Keratinocyte (primary cell): ENCODE data around the gene FRAS1. TPM values are rescaled to one million over a fixed set of nuclear protein-coding genes. Genes with fewer than 3 reads are reported as not detected.

Source experiments
- DNase-seq: peaks from one replicate; pipeline ENCODE4 v3.0.0-alpha.2; 2011; ENCODE audit warnings: low read depth, missing footprints, low spot score
- FAIRE-seq: peaks from 2 replicates; lab custom pipeline; 2011; peaks lifted over from hg19 to GRCh38; lab: Jason Lieb, UNC
- H2AFZ ChIP-seq: 2 replicates; pipeline ENCODE4 v1.6.0; 2012; ENCODE audit warnings: low read length, control low read depth, inconsistent platforms; ENCODE audit not compliant: control insufficient read depth
- H3K27ac ChIP-seq: 2 replicates; pipeline ENCODE4 v1.5.1; 2011; ENCODE audit warnings: low read length; ENCODE audit not compliant: control insufficient read depth, insufficient read depth
- H3K27me3 ChIP-seq: 3 replicates; pipeline ENCODE4 v1.6.0; 2011; ENCODE audit warnings: low read length; ENCODE audit not compliant: control insufficient read depth, insufficient read depth; ENCODE audit errors: extremely low read depth
- H3K36me3 ChIP-seq, 2 experiments: 2 replicates in 1 of 2; 3 replicates in 1 of 2; pipeline ENCODE4 v1.5.1; 2011; ENCODE audit warnings: low read length in 2 of 2, mild to moderate bottlenecking in 1 of 2; ENCODE audit not compliant: control insufficient read depth in 2 of 2, insufficient read depth in 2 of 2; ENCODE audit errors: extremely low read depth in 1 of 2
- H3K4me1 ChIP-seq: 3 replicates; pipeline ENCODE4 v1.5.1; 2011; ENCODE audit warnings: low read length; ENCODE audit not compliant: control insufficient read depth, insufficient read depth; ENCODE audit errors: extremely low read depth
- H3K4me2 ChIP-seq: 3 replicates; pipeline ENCODE4 v1.6.0; 2011; ENCODE audit warnings: low read depth, low read length; ENCODE audit not compliant: control insufficient read depth, insufficient read depth; ENCODE audit errors: extremely low read depth
- H3K4me3 ChIP-seq, 3 experiments: fragments of 200-600 bp in 1 of 3; sonication (generic) in 1 of 3; 2 replicates in 2 of 3; 3 replicates in 1 of 3; pipeline ENCODE4 v1.5.1; 2011 to 2016; ENCODE audit warnings: low read length in 3 of 3, mild to moderate bottlenecking in 3 of 3, control low read depth in 2 of 3, inconsistent platforms in 1 of 3, low read depth in 1 of 3, mixed read lengths in 1 of 3, mixed run types in 1 of 3, moderate library complexity in 1 of 3; ENCODE audit not compliant: control insufficient read depth in 2 of 3, insufficient read depth in 2 of 3; ENCODE audit errors: extremely low read depth in 1 of 3
- H3K79me2 ChIP-seq: 2 replicates; pipeline ENCODE4 v1.6.0; 2012; ENCODE audit warnings: low read length; ENCODE audit not compliant: control insufficient read depth, insufficient read depth
- H3K9ac ChIP-seq: 3 replicates; pipeline ENCODE4 v1.6.0; 2011; ENCODE audit warnings: low read length; ENCODE audit not compliant: control insufficient read depth, insufficient read depth; ENCODE audit errors: extremely low read depth
- H3K9me1 ChIP-seq: 3 replicates; pipeline ENCODE4 v1.6.0; 2011; ENCODE audit warnings: low read length; ENCODE audit not compliant: control insufficient read depth, insufficient read depth; ENCODE audit errors: extremely low read depth
- H3K9me3 ChIP-seq: 2 replicates; pipeline ENCODE4 v1.5.1; 2012; ENCODE audit warnings: low read depth, low read length; ENCODE audit not compliant: control insufficient read depth
- H4K20me1 ChIP-seq: 3 replicates; pipeline ENCODE4 v1.6.0; 2011; ENCODE audit warnings: low read length; ENCODE audit not compliant: control insufficient read depth, insufficient read depth; ENCODE audit errors: extremely low read depth
- EZH2 ChIP-seq: IDR thresholded peaks from one replicate; pipeline ENCODE4 v1.6.1; 2012; ENCODE audit warnings: inconsistent platforms, mild to moderate bottlenecking, low read length, moderate library complexity
- dilution Hi-C: fragments of 300-500 bp; cut with MboI; formaldehyde crosslinking; loops from one replicate; pipeline ENCODE4 v1.7.0; 2020; ENCODE audit warnings: low sequenced_read_pairs; ENCODE audit not compliant: extremely low pct_ligation_motif_present
- polyA plus RNA-seq, 5 experiments: library from polyadenylated mRNA; depleted of rRNA in 3 of 5; stranded (reverse) in 3 of 5; stranded (forward) in 1 of 5; unstranded in 1 of 5; fragments of >200 nt; gene quantifications; 1 replicate in 1 of 5; 2 replicates in 3 of 5; 3 replicates in 1 of 5; pipeline versions ENCODE4 v1.2.1 to v1.2.3, GENCODE V29; 2011 to 2012; ENCODE audit warnings: missing spikeins in 2 of 5, low read depth in 1 of 5, low replicate concordance in 1 of 5
- TF ChIP-seq, protein P1 (sequence below), 3 experiments: IDR thresholded peaks in 1 of 3; conservative IDR thresholded peaks in 1 of 3; optimal IDR thresholded peaks in 1 of 3; 2 replicates in 2 of 3; 3 replicates in 1 of 3; pipeline versions ENCODE3 to v1.5.1; 2011; ENCODE audit warnings: low read length in 3 of 3, mild to moderate bottlenecking in 3 of 3, moderate library complexity in 2 of 3, control low read depth in 1 of 3, inconsistent platforms in 1 of 3; ENCODE audit not compliant: insufficient read depth in 2 of 3; ENCODE audit errors: extremely low read depth in 1 of 3

The FRAS1 gene
- polyA plus RNA-seq, 1 donor (not counting 4 experiments of a cell fraction or from before 2014, with no cell fraction given) = 3.5 TPM

GRCh38 chr4:78235800-78236199 is 178.7 kb downstream of the FRAS1 start:
- no peaks in the 10 kb centered on the region for H3K79me2 ChIP-seq

DNA sequence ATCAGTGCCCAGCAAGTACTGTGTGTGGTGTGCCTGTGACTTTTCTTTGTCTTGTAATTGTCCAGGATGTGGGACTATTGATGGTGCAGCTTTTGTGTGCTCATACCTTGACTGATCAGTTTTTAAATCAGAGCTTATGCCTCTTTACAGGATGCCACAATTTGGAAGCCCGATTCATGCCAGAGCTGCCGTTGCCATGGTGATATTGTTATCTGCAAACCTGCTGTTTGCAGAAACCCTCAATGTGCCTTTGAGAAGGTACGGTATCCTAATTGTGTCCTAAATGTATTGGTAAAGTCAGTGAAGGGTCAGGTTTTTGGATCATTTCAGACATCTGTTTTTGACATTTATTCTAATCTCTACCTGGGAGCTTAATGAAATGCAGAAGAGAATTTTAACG is 180.2 kb downstream of the FRAS1 start:
- Histone ChIP-seq H3K4me3 (no peak overlapping the region), H3K9me3 (no peaks in the 10 kb centered on the region), H3K36me3 (no peaks in the 10 kb centered on the region), H3K27ac (no peak overlapping the region), H2AFZ (no peak overlapping the region), H4K20me1 (no peaks in the 10 kb centered on the region), H3K9me1 (no peaks in the 10 kb centered on the region), H3K9ac (no peak overlapping the region), H3K79me2 (no peaks in the 10 kb centered on the region), H3K4me2 (no peak overlapping the region), H3K4me1 (no peaks in the 10 kb centered on the region), H3K27me3 (no peaks in the 10 kb centered on the region)
- TF ChIP-seq, protein P1, sequence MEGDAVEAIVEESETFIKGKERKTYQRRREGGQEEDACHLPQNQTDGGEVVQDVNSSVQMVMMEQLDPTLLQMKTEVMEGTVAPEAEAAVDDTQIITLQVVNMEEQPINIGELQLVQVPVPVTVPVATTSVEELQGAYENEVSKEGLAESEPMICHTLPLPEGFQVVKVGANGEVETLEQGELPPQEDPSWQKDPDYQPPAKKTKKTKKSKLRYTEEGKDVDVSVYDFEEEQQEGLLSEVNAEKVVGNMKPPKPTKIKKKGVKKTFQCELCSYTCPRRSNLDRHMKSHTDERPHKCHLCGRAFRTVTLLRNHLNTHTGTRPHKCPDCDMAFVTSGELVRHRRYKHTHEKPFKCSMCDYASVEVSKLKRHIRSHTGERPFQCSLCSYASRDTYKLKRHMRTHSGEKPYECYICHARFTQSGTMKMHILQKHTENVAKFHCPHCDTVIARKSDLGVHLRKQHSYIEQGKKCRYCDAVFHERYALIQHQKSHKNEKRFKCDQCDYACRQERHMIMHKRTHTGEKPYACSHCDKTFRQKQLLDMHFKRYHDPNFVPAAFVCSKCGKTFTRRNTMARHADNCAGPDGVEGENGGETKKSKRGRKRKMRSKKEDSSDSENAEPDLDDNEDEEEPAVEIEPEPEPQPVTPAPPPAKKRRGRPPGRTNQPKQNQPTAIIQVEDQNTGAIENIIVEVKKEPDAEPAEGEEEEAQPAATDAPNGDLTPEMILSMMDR (optimal IDR thresholded peaks at IDR 0.05 in 1 of 3, IDR thresholded peaks at IDR 0.05 in 1 of 3, conservative IDR thresholded peaks at IDR 0.05 in 1 of 3; ENCODE audit: extremely low read depth in 1 of 3, insufficient read depth in 2 of 3, low read length in 3 of 3) = no peak
- TF ChIP-seq EZH2 = no peak
- FAIRE-seq = no peak
- no peak for DNase-seq
- dilution Hi-C loops = no loop called here

More at GRCh38 chr4:78235800-78236199, 178.7 kb downstream of the FRAS1 start:
- Histone ChIP-seq H3K9me1 (no peaks in the 10 kb centered on the region), H2AFZ (no peak overlapping the region), H3K27me3 (no peaks in the 10 kb centered on the region), H4K20me1 (no peaks in the 10 kb centered on the region), H3K4me2 (no peak overlapping the region), H3K27ac (no peak overlapping the region), H3K4me1 (no peaks in the 10 kb centered on the region), H3K36me3 (no peaks in the 10 kb centered on the region), H3K9me3 (no peaks in the 10 kb centered on the region), H3K4me3 (no peak overlapping the region), H3K9ac (no peak overlapping the region)
- dilution Hi-C loops = no loop called here
- FAIRE-seq (no peak), DNase-seq (no peak)
- no peak for TF ChIP-seq EZH2
- TF ChIP-seq, protein P1 (optimal IDR thresholded peaks at IDR 0.05 in 1 of 3, IDR thresholded peaks at IDR 0.05 in 1 of 3, conservative IDR thresholded peaks at IDR 0.05 in 1 of 3; ENCODE audit: extremely low read depth in 1 of 3, insufficient read depth in 2 of 3, low read length in 3 of 3) = no peak
